Activated CD8-positive, alpha-beta T cell treated with anti-CD3 and anti-CD28 coated beads for 36 hours (primary cell): ENCODE data around the gene ATRAID. TPM values are rescaled to one million over a fixed set of nuclear protein-coding genes. Genes with fewer than 3 reads are reported as not detected.

Source experiments
- ATAC-seq: fragments of 200-7000 bp; cut with Tn5 transposase; one replicate; pipeline ENCODE4 v1.10.0; 2021; ENCODE audit warnings: mild to moderate bottlenecking, moderate library complexity
- CTCF ChIA-PET: fragments of 350-600 bp; sonication (Branson Sonifier 250); formaldehyde crosslinking; loops from one replicate; lab custom pipeline; 2021; ENCODE audit warnings: antibody characterized with exemption; lab: Charles Lee
- POLR2A ChIA-PET: fragments of 350-600 bp; sonication (Branson Sonifier 250); formaldehyde crosslinking; loops from one replicate; lab custom pipeline; 2021; ENCODE audit warnings: antibody characterized with exemption; lab: Charles Lee
- DNase-seq: peaks from one replicate; pipeline ENCODE4 v3.0.0-alpha.2; 2020
- H3K27ac Mint-ChIP-seq: one replicate; pipeline ENCODE4 v1.8.0; 2021; ENCODE audit warnings: mild to moderate bottlenecking, mixed read lengths
- H3K27me3 Mint-ChIP-seq: one replicate; pipeline ENCODE4 v1.8.0; 2021; ENCODE audit warnings: mixed read lengths
- H3K36me3 Mint-ChIP-seq: one replicate; pipeline ENCODE4 v1.8.0; 2021; ENCODE audit warnings: low read depth, mixed read lengths
- H3K4me1 Mint-ChIP-seq: one replicate; pipeline ENCODE4 v1.8.0; 2021; ENCODE audit warnings: low read depth, mixed read lengths
- H3K4me3 Mint-ChIP-seq: one replicate; pipeline ENCODE4 v1.8.0; 2021; ENCODE audit warnings: mild to moderate bottlenecking, moderate library complexity, mixed read lengths
- H3K9me3 Mint-ChIP-seq: one replicate; pipeline ENCODE4 v1.8.0; 2021; ENCODE audit warnings: mixed read lengths
- CTCF ChIP-seq: fragments of 200-600 bp; IDR thresholded peaks from one replicate; pipeline ENCODE4 v1.8.0; 2022; ENCODE audit warnings: antibody characterized with exemption, mild to moderate bottlenecking
- intact Hi-C: fragments of 100-400 bp; cut with micrococcal nuclease; formaldehyde crosslinking; loops from one replicate; pipeline ENCODE4 v1.10.0; 2022
- total RNA-seq, 2 experiments: library from RNA; stranded (reverse); gene quantifications; one replicate each; pipeline ENCODE4 v1.2.3, GENCODE V29; 2021

The ATRAID gene
- total RNA-seq, 2 experiments from 2014 or later, result 62.6 to 65.2 TPM

GRCh38 chr2:27258051-27258450, 46.2 kb downstream of the ATRAID start:
- intact Hi-C loops, result no loop called here
- Mint-ChIP-seq H3K4me3 (no peak overlapping the region), H3K27ac (no peak overlapping the region), H3K4me1 (peaks cover 4% of the 10 kb centered on the region), H3K27me3 (peaks cover 46% of the 10 kb centered on the region), H3K36me3 (no peaks in the 10 kb centered on the region), H3K9me3 (no peaks in the 10 kb centered on the region)
- ATAC-seq (no peak), DNase-seq (no peak)
- ChIA-PET POLR2A (interaction anchor here (0.6 kb wide), 1 partner anchor 123 kb away, joined by 3 read pairs; no protein-coding TSS in a partner anchor), CTCF (interaction anchor here (1.8 kb wide), 1 partner anchor 22 kb away, joined by 3 read pairs; no protein-coding TSS in a partner anchor)
- no peak for TF ChIP-seq CTCF

- H3K4me1 Mint-ChIP-seq, result peaks cover 24% of the 10 kb centered on the region
- no peak for ATAC-seq
- H3K27ac Mint-ChIP-seq, result no peak overlapping the region
- H3K9me3 Mint-ChIP-seq, result no peaks in the 10 kb centered on the region
- H3K4me3 Mint-ChIP-seq, result peak overlapping the region; percentile 39
- DNase-seq, result no peak
- ChIA-PET CTCF (interaction anchor here (1.0 kb wide), 1 partner anchor 18 kb away, joined by 3 read pairs; no protein-coding TSS in a partner anchor), POLR2A (no interaction called here)
- H3K36me3 Mint-ChIP-seq, result no peaks in the 10 kb centered on the region
- no peak for TF ChIP-seq CTCF
- H3K27me3 Mint-ChIP-seq, result peaks cover 48% of the 10 kb centered on the region
- intact Hi-C loops, result no loop called here
These were observed 49.5 kb downstream of the ATRAID start for GRCh38 chr2:27261241-27261925.

GRCh38 chr2:27261926-27262298, 50.1 kb downstream of the ATRAID start:
- CTCF ChIA-PET, result interaction anchor here (1.1 kb wide), 1 partner anchor 18 kb away, joined by 4 read pairs; no protein-coding TSS in a partner anchor
- intact Hi-C loops, result no loop called here
- Mint-ChIP-seq H3K36me3 (no peaks in the 10 kb centered on the region), H3K9me3 (no peaks in the 10 kb centered on the region), H3K27me3 (peaks cover 48% of the 10 kb centered on the region), H3K4me1 (peaks cover 24% of the 10 kb centered on the region), H3K27ac (no peak overlapping the region), H3K4me3 (peak overlapping the region; percentile 39)
- no peak for TF ChIP-seq CTCF
- POLR2A ChIA-PET, result no interaction called here
- no peak for ATAC-seq
- DNase-seq, result no peak

GRCh38 chr2:27262379-27263286, 50.8 kb downstream of the ATRAID start, which contains the start of gene SLC30A3:
SLC30A3 (minus strand) TSS chr2:27263047; CDS start chr2:27262906, 141 bp downstream.
- H3K4me3 Mint-ChIP-seq, result peak within 1 kb of the TSS; percentile 66
- H3K4me1 Mint-ChIP-seq, result peaks cover 24% of the 10 kb centered on the region
- intact Hi-C loops, result no loop called here
- DNase-seq (peak; percentile 68), ATAC-seq (peak; percentile 74)
- no peak within 1 kb of the TSS for H3K27ac Mint-ChIP-seq
- no peak for TF ChIP-seq CTCF
- H3K27me3 Mint-ChIP-seq, result peaks cover 47% of the 10 kb centered on the region
- POLR2A ChIA-PET, result interaction anchor here (0.6 kb wide), 1 partner anchor 29 kb away, joined by 3 read pairs; no protein-coding TSS in a partner anchor
- H3K36me3 Mint-ChIP-seq, result no peaks in the 10 kb centered on the region
- CTCF ChIA-PET, result interaction anchor here (1.1 to 5.5 kb wide), 4 partner anchors 11 to 40 kb away, joined by 4 to 76 read pairs (median 21); partner anchors contain the start of gene TRIM54
- H3K9me3 Mint-ChIP-seq, result no peaks in the 10 kb centered on the region
